ENCODE results near the gene VWA1.
"Not testable (repeated sequence)": the region's sequence is repeated elsewhere in the genome, so short reads cannot be mapped to it uniquely, and the experiment has no call there.

VWA1 gene

DNA sequence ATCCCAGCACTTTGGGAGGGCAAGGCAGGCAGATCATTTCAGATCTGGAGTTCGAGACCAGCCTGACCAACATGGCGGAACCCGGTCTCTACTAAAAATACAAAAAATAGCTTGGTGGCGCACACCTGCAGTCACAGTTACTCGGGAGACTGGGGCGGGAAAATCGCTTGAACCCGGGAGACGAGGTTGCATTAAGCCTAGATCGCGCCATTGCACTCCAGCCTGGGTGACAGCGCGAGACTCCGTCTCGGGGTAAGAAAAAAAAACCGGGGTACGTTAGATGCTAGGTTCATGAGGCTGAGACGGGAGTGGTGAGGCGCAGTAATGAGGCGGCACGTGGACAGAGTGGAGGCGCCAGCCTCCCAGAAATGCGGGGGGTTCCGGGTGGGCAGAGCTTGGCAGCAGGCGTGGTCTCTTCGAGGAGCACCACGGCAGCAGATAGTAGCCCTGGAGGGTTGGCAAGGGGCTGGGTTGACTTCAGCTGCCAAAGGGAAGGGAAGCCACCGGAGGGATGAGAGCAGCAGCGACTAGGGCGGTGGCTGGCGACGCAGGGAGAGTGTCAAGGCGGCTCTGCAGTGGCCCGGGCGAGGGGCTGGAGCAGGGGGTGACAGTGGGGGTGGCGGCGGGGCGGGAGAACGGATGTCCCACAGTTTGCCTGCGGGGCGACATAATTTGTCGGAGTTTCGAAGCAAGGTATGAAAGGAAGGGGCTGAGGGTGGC lies 29.2 kb upstream of the VWA1 start:
- DNase-seq = peak; percentile 47

DNA sequence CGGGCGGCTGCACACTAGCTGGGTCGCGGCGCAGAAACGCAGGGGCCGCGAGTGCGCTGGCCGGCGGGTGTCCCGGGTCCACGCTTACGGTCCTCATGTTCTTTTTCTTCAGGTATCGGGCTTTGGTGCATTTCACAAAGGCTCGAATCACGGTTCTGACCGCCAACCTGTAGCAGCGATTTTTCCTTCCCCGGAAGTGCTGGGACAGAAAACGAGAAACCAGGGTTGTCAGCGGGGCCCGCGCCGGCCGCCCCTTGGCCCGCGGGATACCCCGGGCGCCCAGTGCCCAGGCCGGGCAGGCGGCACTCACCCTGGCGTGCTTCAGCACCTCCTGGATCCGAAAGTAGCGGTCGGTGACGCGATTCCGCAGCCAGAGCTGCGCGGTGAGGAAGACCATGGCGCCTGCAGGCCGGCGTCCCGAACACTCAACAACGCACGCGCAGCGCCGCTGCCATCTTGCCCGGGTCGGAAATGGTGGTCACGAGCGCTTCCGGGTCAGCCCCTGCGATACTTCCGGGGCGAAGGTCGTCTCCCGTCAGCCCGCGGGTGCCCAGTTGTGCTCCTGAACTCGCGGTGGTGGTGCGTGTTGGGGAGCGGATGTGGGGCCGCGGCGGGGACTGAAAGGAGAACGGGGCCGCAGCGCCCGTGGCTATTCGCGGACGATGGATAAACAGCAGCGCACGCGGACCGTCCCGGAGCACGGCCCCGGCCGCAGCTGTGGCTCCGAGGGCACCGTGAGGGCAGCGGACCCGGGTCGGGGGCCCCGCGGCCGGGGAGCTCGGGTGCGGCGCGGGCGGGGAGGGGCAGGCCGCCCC lies 28.5 kb upstream of the VWA1 start, which contains the start of gene MRPL20:
MRPL20 (minus strand) TSS at position 473 of the 815 bp plus-strand sequence; CDS start at position 397, 76 bp downstream.
- peak; percentile 97 for DNase-seq

DNA sequence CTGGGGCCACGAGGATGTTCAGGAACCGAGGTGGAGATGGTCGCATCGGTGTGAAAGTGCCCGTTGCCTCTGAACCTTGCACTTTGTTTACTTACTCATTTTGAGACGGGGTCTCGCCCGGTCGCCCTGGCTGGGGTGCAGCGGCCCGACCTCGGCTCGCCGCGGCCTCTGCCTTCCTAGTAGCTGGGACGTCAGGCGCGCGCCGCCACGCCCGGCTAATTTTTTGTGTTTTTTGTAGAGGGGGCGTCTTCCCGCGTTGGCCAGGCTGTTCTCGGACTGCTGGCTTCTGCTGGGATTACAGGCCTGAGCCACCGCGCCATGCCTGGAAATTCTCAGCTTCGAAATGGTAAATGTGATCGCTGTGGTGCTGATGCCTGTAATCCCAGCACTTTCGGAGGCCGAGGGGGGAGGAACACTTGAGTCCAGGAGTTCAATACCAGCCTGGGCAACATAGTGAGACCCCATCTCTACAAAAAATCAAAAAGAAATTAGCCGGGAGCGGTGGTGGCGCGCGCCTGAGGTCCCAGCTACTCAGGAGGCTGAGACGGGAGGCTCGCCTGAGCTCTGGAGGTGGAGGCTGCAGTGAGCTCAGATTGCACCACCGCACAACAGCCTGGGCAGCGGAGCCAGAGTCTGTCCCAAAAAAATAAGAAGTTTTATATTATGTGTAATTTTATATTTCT lies 27.7 kb upstream of the VWA1 start:
- DNase-seq = peak; percentile 42

DNA sequence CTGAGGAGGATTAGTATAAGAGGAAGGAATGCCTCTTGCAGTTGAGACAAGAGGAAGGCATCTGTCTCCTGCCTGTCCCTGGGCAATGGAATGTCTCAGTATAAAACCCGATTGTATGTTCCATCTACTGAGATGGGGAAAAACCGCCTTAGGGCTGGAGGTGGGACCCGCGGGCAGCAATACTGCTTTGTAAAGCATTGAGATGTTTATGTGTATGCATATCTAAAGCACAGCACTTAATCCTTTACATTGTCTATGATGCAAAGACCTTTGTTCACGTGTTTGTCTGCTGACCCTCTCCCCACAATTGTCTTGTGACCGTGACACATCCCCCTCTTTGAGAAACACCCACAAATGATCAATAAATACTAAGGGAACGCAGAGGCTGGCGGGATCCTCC lies 25.3 kb upstream of the VWA1 start:
- not testable (repeated sequence) for DNase-seq

DNA sequence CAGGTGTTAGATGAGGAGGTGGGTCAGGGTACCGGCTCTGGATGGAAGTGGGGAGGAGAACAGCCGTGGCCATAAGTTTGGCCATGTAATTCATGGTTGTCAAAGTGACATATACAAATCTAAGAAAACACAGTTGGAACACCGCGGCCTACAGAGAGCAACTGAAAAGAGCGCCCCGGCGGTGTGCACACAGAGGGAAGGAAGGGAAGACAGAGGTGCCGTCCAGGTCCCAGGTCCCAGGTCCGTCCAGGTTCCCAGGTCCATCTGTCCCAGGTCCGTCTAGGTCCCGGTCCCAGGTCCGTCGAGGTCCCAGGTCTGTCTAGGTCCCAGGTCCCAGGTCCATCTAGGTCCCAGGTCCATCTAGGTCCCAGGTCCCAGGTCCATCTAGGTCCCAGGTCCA lies 23.9 kb upstream of the VWA1 start:
- DNase-seq = no peak

DNA sequence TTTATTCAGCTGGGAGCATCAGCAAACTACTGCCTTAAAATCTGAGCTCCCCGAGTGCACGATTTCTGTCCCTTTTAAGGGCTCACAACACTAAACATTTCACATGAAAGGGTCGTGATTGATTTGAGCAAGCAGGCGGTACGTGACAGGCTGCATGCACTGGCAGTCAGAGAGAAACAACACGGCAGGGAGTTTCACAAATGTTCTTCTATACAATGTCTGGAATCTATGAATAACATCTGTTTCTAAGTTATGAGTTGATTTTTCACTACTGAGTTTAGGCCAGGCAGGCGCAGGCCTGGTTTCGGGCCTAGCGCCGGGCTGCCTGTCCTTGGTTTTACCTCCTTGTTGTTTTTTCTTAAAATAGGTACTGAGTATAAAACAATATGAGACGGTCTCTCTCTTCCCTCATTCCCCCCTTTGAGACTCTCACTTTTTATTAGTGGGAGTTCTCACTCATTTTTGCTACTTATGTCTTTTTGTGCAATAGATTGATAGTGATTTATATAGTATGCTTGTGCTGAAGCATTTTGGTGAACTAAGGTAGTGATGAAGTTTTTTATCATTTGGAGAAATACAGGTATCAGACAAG lies 23.1 kb upstream of the VWA1 start:
- DNase-seq = peak; percentile 30

DNA sequence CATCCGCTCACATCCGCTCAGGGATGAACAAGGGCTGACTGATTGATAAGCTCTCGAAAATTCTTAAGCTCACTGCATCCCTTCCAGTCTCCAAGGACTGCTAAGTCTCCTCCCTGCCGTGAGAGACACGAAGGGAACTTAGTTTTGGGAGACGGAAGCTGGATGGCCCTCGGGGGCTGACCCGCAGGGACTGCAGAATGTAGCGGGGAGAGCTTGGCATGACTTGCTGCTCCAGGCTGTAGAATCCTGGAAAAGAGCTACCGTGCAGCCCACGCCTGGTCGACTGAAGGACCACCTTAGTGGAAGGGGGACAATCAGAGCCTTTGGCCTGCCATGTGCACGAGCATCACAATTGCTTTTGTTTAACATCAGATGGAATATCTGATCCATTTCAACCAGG lies 19.7 kb upstream of the VWA1 start:
- DNase-seq = no peak

DNA sequence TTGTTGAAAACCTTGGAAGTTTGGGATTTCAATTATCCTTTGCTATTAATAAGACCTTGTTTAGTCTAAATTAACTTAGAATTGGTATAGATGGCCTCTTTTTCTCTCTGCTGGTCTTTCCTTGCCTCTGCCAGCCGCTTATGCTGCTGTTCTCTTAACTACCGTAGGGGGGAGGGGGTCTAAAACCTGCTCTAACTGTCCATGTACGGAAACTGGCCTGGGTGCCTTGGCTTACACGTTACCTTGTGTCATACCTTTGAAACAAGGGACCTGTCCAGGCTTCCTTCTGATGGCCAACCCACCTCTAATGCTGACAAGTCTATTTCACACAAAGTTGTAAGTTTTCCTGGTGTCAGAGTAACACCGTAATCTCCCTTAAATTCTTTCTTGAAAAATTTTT lies 18.1 kb upstream of the VWA1 start:
- not testable (repeated sequence) for DNase-seq

DNA sequence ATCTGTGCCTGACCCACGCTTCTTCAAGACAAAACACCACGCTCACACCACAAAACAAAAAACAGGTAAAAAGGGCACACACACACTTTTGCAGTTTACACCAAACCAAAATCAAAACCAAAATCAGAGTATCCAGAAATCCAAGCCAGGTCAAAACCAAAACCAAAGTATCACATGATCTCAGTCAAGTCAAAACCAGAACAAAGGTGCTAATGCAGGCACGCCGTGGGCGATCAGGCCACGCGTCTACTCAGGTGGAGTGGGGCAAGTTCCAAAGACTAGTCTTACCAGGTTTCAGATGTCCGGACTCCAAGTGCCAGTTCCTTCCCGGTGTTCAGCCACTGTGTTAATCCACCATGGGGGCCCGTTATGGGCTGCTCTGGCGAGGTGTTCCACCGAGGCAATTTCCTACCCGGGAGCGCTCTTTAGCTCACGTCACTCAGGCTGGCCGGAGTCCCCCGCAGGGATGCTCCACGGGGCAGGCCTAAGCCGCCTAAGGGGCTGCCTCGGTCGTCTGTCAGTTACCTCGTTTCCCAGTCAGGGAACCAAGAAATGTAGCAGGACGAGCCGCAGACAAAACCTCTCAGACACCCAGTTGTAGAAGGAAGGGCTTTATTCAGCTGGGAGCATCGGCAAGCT lies 17.5 kb upstream of the VWA1 start:
- DNase-seq = not testable (repeated sequence)

DNA sequence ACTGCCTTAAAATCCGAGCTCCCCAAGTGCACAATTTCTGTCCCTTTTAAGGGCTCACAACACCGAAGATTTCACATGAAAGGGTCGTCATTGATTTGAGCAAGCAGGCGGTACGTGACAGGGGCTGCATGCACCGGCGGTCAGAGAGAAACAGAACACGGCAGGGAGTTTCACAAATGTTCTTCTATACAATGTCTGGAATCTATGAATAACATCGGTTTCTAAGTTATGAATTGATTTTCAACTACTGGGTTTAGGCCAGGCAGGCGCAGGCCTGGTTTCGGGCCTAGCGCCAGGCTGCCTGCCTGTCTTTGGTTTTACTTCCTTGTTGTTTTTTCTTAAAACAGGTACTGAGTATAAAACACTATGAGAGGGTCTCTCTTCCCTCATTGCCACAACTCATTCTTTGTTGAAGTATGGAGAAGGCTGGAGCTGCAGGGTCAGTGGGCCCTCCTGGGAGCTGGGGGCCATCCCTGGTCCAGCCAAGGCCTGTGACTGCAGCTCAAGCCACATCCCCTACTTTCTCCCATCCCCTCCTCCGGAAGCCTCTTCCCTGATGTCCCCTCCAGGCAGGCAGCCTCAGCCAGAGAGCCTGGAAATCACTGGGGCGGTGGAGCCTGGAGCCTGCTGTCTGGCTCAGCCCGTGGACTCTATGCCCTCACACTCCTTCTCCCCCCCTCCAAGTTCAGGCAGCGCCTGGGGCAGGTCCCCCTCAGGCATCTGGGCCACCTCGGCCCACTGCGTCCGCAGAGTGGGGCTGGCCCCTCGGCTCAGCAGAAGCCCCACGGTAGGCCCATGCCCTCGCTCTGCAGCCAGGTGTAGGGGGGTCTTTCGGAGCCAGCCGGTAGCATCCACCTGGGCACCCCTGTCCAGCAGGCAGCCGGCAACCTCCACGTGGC lies 16.8 kb upstream of the VWA1 start:
- DNase-seq = no peak

DNA sequence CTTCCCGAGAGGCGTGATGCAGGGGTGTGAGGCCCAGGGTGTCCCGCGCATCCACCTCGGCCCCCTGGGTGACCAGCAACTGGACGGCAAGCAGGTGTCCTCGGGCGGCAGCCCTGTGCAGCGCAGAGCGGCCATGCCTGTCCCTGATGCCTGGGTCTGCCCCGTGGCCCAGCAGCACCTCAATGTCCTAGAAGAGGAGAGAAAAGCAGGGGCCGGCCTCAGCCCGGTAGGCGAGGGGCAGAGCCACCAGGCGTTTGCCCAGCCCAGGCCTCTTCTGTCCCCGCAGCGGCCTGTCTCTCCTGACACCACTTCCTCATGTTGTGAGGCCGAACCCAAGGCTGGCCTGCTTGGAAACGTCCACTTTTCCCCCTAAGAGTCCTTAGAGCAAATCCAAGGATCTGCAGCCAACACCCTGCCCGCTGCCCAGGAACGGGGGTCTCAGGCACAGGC lies 16.1 kb upstream of the VWA1 start:
- no peak for DNase-seq

DNA sequence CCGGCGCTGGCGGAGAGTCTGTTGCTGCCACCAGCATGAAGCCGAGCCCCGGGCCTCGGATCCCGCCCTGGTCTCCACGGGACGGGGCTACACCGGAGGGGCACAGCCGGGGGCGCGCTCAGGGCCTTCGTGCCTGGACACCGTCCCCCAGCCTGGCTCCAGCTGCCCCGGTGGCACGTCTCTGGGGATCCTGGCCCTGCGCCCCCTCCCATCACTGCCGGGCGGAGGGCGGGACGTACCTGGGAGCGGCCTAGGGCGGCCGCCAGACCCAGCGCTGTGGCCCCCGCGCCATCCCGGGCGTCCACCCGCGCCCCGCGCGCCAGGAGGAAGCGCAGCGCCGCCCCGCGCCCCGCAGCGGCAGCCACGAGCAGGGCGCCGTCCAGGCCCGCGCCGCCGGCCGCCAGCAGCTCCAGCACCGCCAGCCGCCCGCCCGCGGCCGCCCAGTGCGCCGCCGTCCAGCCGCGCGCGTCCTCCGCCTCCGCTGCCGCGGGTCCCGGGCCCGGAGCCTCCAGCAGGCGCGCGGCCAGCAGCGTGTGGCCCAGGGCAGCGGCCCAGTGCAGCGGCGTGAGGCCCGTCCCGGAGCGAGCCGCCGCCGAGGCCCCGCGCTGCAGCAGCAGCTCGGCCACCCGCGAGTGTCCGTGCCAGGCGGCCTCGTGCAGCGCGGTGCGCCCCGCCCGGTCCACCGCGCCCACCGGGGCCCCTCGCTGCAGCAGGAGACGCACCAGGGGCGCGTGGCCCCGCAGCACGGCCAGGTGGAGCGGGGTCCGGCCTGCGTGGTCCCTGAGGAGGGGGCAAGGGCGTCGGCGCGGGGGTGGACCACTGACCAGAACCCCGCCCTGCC lies 15.5 kb upstream of the VWA1 start:
- no peak for DNase-seq

DNA sequence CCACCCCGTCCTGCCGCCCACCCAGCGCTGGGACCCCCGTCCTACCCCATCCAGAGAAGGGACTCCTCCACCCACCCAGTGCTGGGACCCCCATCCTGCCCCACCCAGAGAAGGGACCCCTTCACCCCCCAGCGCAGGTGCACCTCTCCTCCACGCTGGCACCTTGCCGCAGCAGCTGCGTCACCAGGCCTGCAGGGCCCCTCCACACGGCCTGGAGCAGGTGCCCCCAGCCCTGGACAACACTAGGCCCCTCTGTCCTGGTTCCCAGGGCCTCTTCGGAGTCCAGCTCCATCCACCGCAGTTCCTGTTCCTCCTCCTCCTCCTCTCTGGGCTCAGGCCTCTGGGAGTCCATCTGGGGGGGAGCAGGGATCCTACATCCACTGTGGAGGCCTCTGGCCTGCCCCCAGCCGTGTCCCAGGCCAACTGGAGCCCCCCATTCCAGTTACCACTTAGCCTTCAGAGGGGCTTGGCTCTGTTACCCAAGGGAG lies 14.8 kb upstream of the VWA1 start:
- no peak for DNase-seq

DNA sequence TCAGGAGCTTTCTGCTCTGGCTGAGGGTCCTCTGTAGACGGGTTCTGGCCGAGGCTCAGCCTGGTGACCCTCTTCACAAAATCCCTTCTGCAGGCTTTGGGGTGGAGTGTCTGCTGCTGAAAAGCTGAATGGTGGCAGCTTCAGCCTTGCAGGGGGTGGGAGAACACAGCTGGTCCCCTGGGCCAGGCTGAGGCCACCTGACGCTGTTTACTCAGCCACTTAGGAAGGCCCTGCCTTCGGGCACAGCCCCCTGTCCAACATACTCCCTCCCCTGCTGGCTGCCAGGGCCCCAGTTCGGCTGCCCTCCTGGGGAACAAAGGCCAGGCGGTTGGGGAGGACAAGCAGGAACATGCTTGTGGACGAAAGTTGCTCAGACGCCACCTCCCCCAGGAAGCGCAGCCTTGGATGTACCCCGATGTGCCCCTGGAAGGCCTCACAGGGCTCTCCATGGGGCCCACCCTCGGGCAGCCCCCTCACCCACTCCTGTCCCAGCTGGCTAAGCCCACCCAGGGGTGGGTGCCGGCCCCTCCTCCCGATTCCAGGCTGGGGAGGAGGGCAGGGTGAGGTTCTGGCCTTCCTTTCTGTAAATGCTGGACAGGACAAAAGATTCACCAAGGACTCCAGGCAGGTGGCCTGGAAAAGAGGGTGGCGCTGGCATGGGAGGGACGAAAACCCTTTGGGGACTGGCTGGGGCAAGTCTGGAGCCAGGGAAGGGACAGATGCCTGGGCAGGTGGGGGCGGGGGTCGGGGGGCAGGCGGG lies 14.2 kb upstream of the VWA1 start, which contains the start of gene ANKRD65:
ANKRD65 (minus strand) TSS at position 130 of the 760 bp plus-strand sequence. CDS start 271 bp downstream, outside the sequence.
- no peak for DNase-seq

DNA sequence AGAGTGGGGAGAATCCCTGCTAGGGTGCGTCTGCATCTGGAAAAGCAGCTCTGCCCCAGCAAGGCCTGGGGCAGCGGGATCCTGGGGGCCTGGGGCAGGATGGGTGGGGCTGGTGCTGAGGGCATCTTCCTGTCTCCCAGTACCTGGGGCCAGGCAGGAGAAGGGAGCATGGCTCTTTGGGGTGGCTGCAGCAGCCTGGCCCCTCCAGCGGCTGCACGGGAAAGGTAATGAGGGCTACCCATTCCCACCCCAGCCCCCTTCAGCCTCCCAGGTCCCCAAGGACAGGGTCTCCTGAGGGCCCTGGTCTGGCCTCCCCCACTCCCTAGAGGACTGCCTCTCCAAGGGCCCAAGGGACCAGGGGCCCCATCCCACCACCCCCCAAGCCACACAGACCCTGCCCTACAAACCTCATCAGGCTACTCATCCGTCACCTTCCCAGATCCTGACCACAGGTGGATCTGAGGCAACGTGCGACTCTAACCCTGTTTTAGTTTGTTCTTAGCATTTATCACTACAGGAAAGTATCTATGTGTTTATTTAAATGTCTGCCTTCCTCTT lies 13.5 kb upstream of the VWA1 start:
- no peak for DNase-seq

DNA sequence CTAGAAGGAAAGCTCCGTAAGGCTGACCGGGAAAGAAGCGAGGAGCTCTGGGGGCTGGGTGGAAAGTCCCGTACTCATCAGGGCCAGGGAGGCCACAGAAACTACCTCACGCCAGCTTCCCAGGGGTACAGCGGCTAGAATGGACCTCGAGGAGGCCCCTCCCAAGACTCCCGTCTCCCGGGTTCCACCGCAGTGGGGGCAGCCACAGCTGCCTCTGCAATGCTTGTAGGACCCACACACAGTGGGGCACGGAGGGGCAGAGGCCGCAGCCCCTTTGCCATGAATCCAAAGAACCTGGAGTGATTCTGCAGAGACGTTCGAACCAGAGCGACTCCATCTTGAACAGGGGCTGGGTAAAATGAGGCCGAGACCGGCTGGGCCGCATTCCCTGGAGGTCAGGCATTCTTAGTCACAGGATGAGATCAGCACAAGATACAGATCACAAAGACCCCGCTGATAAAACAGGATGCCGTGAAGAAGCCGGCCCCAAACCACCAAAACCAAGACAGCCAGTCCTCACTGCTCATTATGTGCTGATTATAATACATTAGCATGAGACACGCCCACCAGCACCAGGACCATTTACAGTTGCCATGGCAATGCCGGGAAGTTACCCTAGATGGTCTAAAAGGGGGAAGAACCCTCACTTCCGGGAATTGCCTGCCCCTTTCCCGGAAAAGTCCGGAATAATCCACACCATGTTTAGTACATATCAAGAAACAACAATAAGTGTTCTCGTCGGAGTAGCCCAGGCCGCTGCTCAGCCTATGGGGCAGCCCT lies 12.8 kb upstream of the VWA1 start:
- no peak for DNase-seq

DNA sequence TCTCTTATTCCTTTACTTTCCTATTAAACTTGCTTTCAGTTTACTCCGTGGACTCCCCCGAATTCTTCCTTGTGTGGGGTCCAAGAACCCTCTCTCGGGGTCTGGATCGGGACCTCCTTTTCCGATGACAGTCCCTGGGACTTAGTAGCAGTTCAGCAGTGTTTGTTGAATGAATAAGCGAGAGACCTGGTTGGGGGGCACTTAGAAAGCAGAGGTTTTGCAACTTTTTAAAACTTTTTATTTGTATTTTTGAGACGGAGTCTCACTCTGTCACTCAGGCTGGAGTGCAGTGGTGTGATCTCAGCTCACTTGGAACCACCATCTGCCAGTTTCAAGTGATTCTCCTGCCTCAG lies 12.3 kb upstream of the VWA1 start:
- DNase-seq = no peak

DNA sequence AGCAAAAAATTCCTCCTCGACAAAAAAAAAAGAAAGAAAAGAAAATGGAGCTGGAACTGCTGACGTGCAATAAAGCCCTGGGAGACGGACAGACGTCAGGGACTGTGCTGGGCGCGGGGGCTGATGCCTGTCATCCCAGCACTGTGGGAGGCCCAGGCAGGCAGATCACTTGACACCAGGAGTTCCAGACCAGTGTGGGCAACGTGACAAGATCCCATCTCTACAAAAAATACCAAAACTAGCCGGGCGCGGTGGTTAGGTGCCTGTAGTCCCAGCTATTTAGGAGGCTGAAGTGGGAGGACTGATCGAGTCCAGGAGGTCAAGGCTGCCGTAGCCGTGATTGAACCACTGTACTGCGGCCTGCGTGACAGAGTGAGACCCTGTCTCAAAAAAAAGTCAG lies 10.8 kb upstream of the VWA1 start:
- DNase-seq = no peak

DNA sequence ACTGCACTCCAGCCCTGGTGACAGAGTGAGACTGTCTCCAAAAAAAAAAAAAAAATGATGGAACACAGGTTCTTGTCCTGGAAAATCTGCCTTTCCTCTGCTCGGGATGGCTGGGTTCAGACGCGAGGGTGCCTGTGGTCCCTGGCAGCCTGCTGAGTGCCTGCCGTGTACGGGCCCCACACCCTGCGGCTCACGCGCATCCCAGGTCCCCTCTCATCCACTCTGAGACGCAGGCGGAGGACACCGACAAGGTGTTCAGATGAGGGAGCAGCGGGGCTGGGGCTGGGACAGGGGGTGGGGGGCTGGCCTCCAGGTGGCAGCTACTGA lies 10.1 kb upstream of the VWA1 start:
- no peak for DNase-seq

All from stimulated activated CD4-positive, alpha-beta T cell treated with anti-CD3 and anti-CD28 coated beads, Interleukin-15, amount 100 ng/mL, for 24 hours (primary cell).